GM20000 (cell line): ENCODE results near the gene SCTR.

Source experiments
- DNase-seq: peaks from one replicate; pipeline ENCODE4 v3.0.0; 2012; ENCODE audit warnings: low spot score
- CTCF ChIP-seq: IDR thresholded peaks from 2 replicates; pipeline ENCODE4 v1.5.1; 2012; ENCODE audit warnings: mild to moderate bottlenecking, control low read depth; ENCODE audit errors: extremely low read depth, missing control alignments

Gene SCTR

GRCh38 chr2:119464981-119465380 is 59.3 kb downstream of the SCTR start:
- DNase-seq, result no peak
- TF ChIP-seq CTCF, result no peak

GRCh38 chr2:119463990-119464389 is 60.3 kb downstream of the SCTR start:
- no peak for TF ChIP-seq CTCF
- DNase-seq, result no peak

GRCh38 chr2:119463136-119463535 is 61.1 kb downstream of the SCTR start:
- TF ChIP-seq CTCF, result no peak
- no peak for DNase-seq

- TF ChIP-seq CTCF, result no peak
- DNase-seq, result no peak
Measured at GRCh38 chr2:119462574-119462973, 61.7 kb downstream of the SCTR start.

GRCh38 chr2:119461811-119462210 is 62.5 kb downstream of the SCTR start:
- TF ChIP-seq CTCF, result no peak
- DNase-seq, result no peak

GRCh38 chr2:119460076-119460475 is 64.2 kb downstream of the SCTR start:
- no peak for DNase-seq
- no peak for TF ChIP-seq CTCF

- DNase-seq, result no peak
- no peak for TF ChIP-seq CTCF
Measured at GRCh38 chr2:119455066-119455718, 69.1 kb downstream of the SCTR start.
